AG09309 (cell line): ENCODE results near the gene TRIM4.

Experiments used
- DNase-seq: peaks from one replicate; pipeline ENCODE4 v3.0.0-alpha.2; 2010; ENCODE audit warnings: low read depth
- H3K4me3 ChIP-seq: 2 replicates; pipeline ENCODE4 v1.5.1; 2011; ENCODE audit warnings: mild to moderate bottlenecking, low read depth, low read length, moderate library complexity; ENCODE audit not compliant: control insufficient read depth
- CTCF ChIP-seq: IDR thresholded peaks from 2 replicates; pipeline ENCODE4 v1.5.1; 2011; ENCODE audit warnings: mild to moderate bottlenecking, low read depth, low read length, inconsistent platforms; ENCODE audit not compliant: insufficient read depth, control insufficient read depth; ENCODE audit errors: missing control alignments

Gene TRIM4

GRCh38 chr7:99920149-99920548 is 819 bp upstream of the TRIM4 start:
- H3K4me3 ChIP-seq, result peak overlapping the region; percentile 93
- no peak for DNase-seq
- no peak for TF ChIP-seq CTCF

GRCh38 chr7:99919814-99920112 is 433 bp upstream of the TRIM4 start:
- TF ChIP-seq CTCF, result no peak
- peak overlapping the region; percentile 93 for H3K4me3 ChIP-seq
- peak; percentile 2 for DNase-seq

GRCh38 chr7:99910976-99911375 is 8.4 kb downstream of the TRIM4 start:
- no peak overlapping the region for H3K4me3 ChIP-seq
- DNase-seq, result no peak
- TF ChIP-seq CTCF, result no peak

- DNase-seq, result no peak
- H3K4me3 ChIP-seq, result no peak overlapping the region
- no peak for TF ChIP-seq CTCF
These were observed 17.7 kb downstream of the TRIM4 start for GRCh38 chr7:99901581-99901980.

GRCh38 chr7:99899830-99900519 is 19.4 kb downstream of the TRIM4 start:
- no peak for TF ChIP-seq CTCF
- no peak for DNase-seq
- no peak overlapping the region for H3K4me3 ChIP-seq

- no peak overlapping the region for H3K4me3 ChIP-seq
- no peak for DNase-seq
- no peak for TF ChIP-seq CTCF
These were observed 20.5 kb downstream of the TRIM4 start for GRCh38 chr7:99898836-99899235.

- H3K4me3 ChIP-seq, result no peak overlapping the region
- TF ChIP-seq CTCF, result no peak
- no peak for DNase-seq
These were observed 21.3 kb downstream of the TRIM4 start for GRCh38 chr7:99898023-99898357.
